GM12891 (cell line): ENCODE results near the gene MYCBPAP.

Experiments used
- POLR2A ChIP-seq: IDR thresholded peaks from 2 replicates; pipeline ENCODE4 v1.6.1; 2011; ENCODE audit warnings: low read depth, low read length, control low read depth
- TAF1 ChIP-seq: IDR thresholded peaks from 2 replicates; pipeline ENCODE4 v1.6.1; 2011; ENCODE audit warnings: low read depth, low read length, control low read depth

DNA sequence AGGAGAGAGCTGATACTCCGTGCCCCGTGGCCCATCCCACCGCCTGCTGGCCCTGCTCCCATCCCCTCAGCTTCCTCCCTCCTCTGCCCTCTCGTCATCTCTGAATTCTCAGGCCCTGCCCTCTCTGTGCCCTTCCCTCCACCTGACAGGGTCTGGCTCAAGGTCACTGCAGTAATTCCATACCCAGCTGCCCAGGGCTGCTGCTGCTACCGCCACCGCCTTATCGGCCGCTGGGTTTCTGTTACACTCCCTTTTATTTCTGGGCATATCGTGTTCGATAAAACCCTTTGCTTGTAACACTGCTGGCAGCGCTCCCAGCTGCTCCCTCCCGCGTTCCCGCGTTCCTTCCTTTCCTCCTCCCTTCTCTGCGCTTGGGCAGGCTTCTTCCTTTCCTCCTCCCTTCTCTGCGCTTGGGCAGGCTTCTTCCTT, 25.5 kb downstream of the MYCBPAP start:
- TF ChIP-seq POLR2A (no peak), TAF1 (no peak)
